A549 (cell line): ENCODE measurements around the gene SATB2. TPM values are rescaled to one million over a fixed set of nuclear protein-coding genes. Genes with fewer than 3 reads are reported as not detected.
A peak's percentile ranks its signal among the peaks of the same experiment; 100 is the strongest.

Source experiments
- ATAC-seq, 2 experiments: fragments of 200-7000 bp in 1 of 2; fragments of >200 bp in 1 of 2; cut with Nextera tagmentation in 1 of 2; cut with Tn5 transposase in 1 of 2; 3 replicates each; pipeline versions ENCODE4 v1.8.0 to v1.9.1; 2018 to 2020; ENCODE audit warnings: mild to moderate bottlenecking in 1 of 2, moderate library complexity in 1 of 2
- CTCF ChIA-PET: fragments of 300-600 bp; sonication (Branson Sonifier 250); formaldehyde crosslinking; extraction: SDS; loops from one replicate; lab custom pipeline; 2021; ENCODE audit warnings: antibody characterized with exemption, inconsistent platforms; lab: Yijun Ruan, JAX
- POLR2A ChIA-PET: fragments of 350-600 bp; formaldehyde crosslinking; extraction: SDS; loops from one replicate; lab custom pipeline; 2021; ENCODE audit warnings: antibody characterized with exemption, inconsistent platforms; lab: Yijun Ruan, JAX
- DNase-seq, 2 experiments: peaks; one replicate each; pipeline versions ENCODE4 v3.0.0 to v3.0.0-alpha.2; 2011 to 2016; ENCODE audit warnings: low read depth in 1 of 2, low spot score in 1 of 2
- FAIRE-seq: peaks from 2 replicates; lab custom pipeline; 2011; peaks lifted over from hg19 to GRCh38; lab: Jason Lieb, UNC
- H3K27ac ChIP-seq, 2 experiments: fragments of >200 bp; sonication (Bioruptor Twin); formaldehyde crosslinking; 3 replicates each; pipeline ENCODE4 v1.5.1; 2016 to 2017
- H3K4me1 ChIP-seq: fragments of >200 bp; sonication (Bioruptor Twin); formaldehyde crosslinking; 3 replicates; pipeline ENCODE4 v1.6.1; 2016
- H3K4me2 ChIP-seq: fragments of >200 bp; sonication (Bioruptor Twin); formaldehyde crosslinking; 3 replicates; pipeline ENCODE4 v1.6.1; 2016
- H3K4me3 ChIP-seq: fragments of >200 bp; sonication (Bioruptor Twin); formaldehyde crosslinking; 3 replicates; pipeline ENCODE4 v1.5.1; 2016
- H3K9me3 ChIP-seq: fragments of >200 bp; sonication (Bioruptor Twin); formaldehyde crosslinking; 3 replicates; pipeline ENCODE4 v1.6.1; 2016
- ATOH8 ChIP-seq: fragments of 250-450 bp; sonication (Bioruptor Pico); IDR thresholded peaks from 2 replicates; pipeline ENCODE4 v1.5.0; 2020; ENCODE audit warnings: low read depth, mild to moderate bottlenecking, moderate library complexity
- BHLHE40 ChIP-seq: IDR thresholded peaks from 2 replicates; pipeline ENCODE4 v1.6.1; 2012; ENCODE audit warnings: low read depth, low read length, inconsistent platforms
- CBX2 ChIP-seq: fragments of 200-600 bp; sonication (generic); IDR thresholded peaks from 2 replicates; pipeline ENCODE4 v1.6.1; 2016; ENCODE audit warnings: low read depth, mild to moderate bottlenecking, borderline replicate concordance
- CEBPB ChIP-seq, 2 experiments: fragments of >200 bp in 1 of 2; sonication (Bioruptor Twin) in 1 of 2; formaldehyde crosslinking in 1 of 2; IDR thresholded peaks; 2 replicates each; pipeline ENCODE4 v1.6.1; 2012 to 2016
- E2F6 ChIP-seq: IDR thresholded peaks from 2 replicates; pipeline ENCODE4 v1.6.1; 2012; ENCODE audit warnings: low read depth, borderline replicate concordance
- EHF ChIP-seq: fragments of 250-450 bp; sonication (Bioruptor Pico); IDR thresholded peaks from 2 replicates; pipeline ENCODE4 v1.5.0; 2020; ENCODE audit warnings: mild to moderate bottlenecking
- ELK1 ChIP-seq: fragments of 150-350 bp; IDR thresholded peaks from 2 replicates; pipeline ENCODE4 v1.6.1; 2014; ENCODE audit warnings: low read depth, mild to moderate bottlenecking, low read length
- EP300 ChIP-seq, 2 experiments: fragments of >200 bp; sonication (Bioruptor Twin); formaldehyde crosslinking; IDR thresholded peaks; 2 replicates in 1 of 2; 3 replicates in 1 of 2; pipeline ENCODE4 v1.6.1; 2016 to 2017
- ESRRA ChIP-seq: fragments of 150-350 bp; IDR thresholded peaks from 2 replicates; pipeline ENCODE4 v1.6.1; 2014; ENCODE audit warnings: mild to moderate bottlenecking, low read length, borderline replicate concordance
- HES2 ChIP-seq: fragments of >200 bp; sonication (Bioruptor Twin); formaldehyde crosslinking; IDR thresholded peaks from 2 replicates; pipeline ENCODE4 v1.6.1; 2016
- HOXB5 ChIP-seq: fragments of 250-450 bp; sonication (Bioruptor Pico); IDR thresholded peaks from 2 replicates; pipeline ENCODE4 v1.5.0; 2020; ENCODE audit warnings: mild to moderate bottlenecking, moderate library complexity
- JUNB ChIP-seq: fragments of >200 bp; sonication (Bioruptor Twin); formaldehyde crosslinking; IDR thresholded peaks from 2 replicates; pipeline ENCODE4 v1.6.1; 2016
- KDM5A ChIP-seq: fragments of 200-600 bp; sonication (generic); IDR thresholded peaks from 2 replicates; pipeline ENCODE4 v1.6.1; 2016; ENCODE audit warnings: antibody characterized with exemption, mild to moderate bottlenecking
- MAFK ChIP-seq: fragments of 450-650 bp; IDR thresholded peaks from 2 replicates; pipeline ENCODE4 v1.6.1; 2014; ENCODE audit not compliant: partially characterized antibody
- MAZ ChIP-seq: fragments of 150-350 bp; IDR thresholded peaks from 2 replicates; pipeline ENCODE4 v1.6.1; 2014; ENCODE audit warnings: antibody characterized with exemption, low read depth, low read length, borderline replicate concordance
- NFE2L2 ChIP-seq: fragments of 150-350 bp; conservative IDR thresholded peaks from 2 replicates; pipeline ENCODE4 v1.6.1; 2014; ENCODE audit warnings: low read length
- NPAS2 ChIP-seq: fragments of 250-450 bp; sonication (Bioruptor Pico); IDR thresholded peaks from 2 replicates; pipeline ENCODE4 v1.8.0; 2022; ENCODE audit warnings: mild to moderate bottlenecking, moderate library complexity, borderline replicate concordance
- NR3C1 ChIP-seq: fragments of >200 bp; sonication (Bioruptor Twin); formaldehyde crosslinking; IDR thresholded peaks from 3 replicates; pipeline ENCODE4 v1.6.1; 2017
- PHF8 ChIP-seq: fragments of 200-600 bp; sonication (generic); IDR thresholded peaks from 2 replicates; pipeline ENCODE4 v1.6.1; 2016; ENCODE audit warnings: low read depth, mild to moderate bottlenecking, antibody characterized with exemption, moderate library complexity, borderline replicate concordance
- POLR2A ChIP-seq: IDR thresholded peaks from 2 replicates; pipeline ENCODE4 v1.6.1; 2012; ENCODE audit warnings: mild to moderate bottlenecking, low read length
- SREBF2 ChIP-seq: fragments of 450-650 bp; IDR thresholded peaks from 2 replicates; pipeline ENCODE4 v1.6.1; 2014; ENCODE audit warnings: mild to moderate bottlenecking, moderate library complexity
- TP53 ChIP-seq: fragments of 250-450 bp; sonication (Bioruptor Pico); IDR thresholded peaks from 2 replicates; pipeline ENCODE4 v1.5.0; 2021; ENCODE audit warnings: mild to moderate bottlenecking, moderate library complexity
- USF2 ChIP-seq: fragments of 450-650 bp; IDR thresholded peaks from 2 replicates; pipeline ENCODE4 v1.6.1; 2014; ENCODE audit warnings: antibody characterized with exemption
- ZC3H11A ChIP-seq: fragments of 450-650 bp; IDR thresholded peaks from 2 replicates; pipeline ENCODE4 v1.6.1; 2014; ENCODE audit warnings: antibody characterized with exemption, mild to moderate bottlenecking
- ZSCAN20 ChIP-seq: fragments of 250-450 bp; sonication (Bioruptor Pico); IDR thresholded peaks from 2 replicates; pipeline ENCODE4 v1.8.0; 2022; ENCODE audit warnings: mild to moderate bottlenecking, moderate library complexity
- WGBS: methylation state at CpG from one replicate; pipeline ENCODE4 v1.1.6; 2017; ENCODE audit errors: missing lambda C conversion rate; 5-methylcytosine and 5-hydroxymethylcytosine counted together
- polyA plus RNA-seq, 4 experiments: library from polyadenylated mRNA; depleted of rRNA in 3 of 4; stranded (reverse); fragments of >200 nt; fragmentation: RNase III in 1 of 4; extraction: RNeasy Plus Mini Kit Qiagen cat#74134 plus additional on column Dnase treatment in 1 of 4; gene quantifications; 2 replicates in 3 of 4; 3 replicates in 1 of 4; pipeline ENCODE4 v1.2.3, GENCODE V29; 2011 to 2017

SATB2 gene
- polyA plus RNA-seq, 2 of the 4 experiments (the other 2 are of a cell fraction): 1.9 to 3.4 TPM

GRCh38 chr2:199306116-199306515 lies 151.6 kb downstream of the SATB2 start:
- no peak for ATAC-seq
- TF ChIP-seq MAFK (peak; percentile 45), BHLHE40 (no peak)
- Histone ChIP-seq H3K4me3 (no peak overlapping the region), H3K4me2 (no peak overlapping the region), H3K9me3 (no peaks in the 10 kb centered on the region), H3K27ac (no peak overlapping the region), H3K4me1 (no peaks in the 10 kb centered on the region)
- ChIA-PET CTCF (no interaction called here), POLR2A (no interaction called here)
- FAIRE-seq: no peak
- WGBS: 74% methylated on average over 3 of the region's 3 CpGs
- DNase-seq: no peak

GRCh38 chr2:199303728-199304177 lies 154.0 kb downstream of the SATB2 start:
- no peak for DNase-seq
- no peak overlapping the region for H3K4me2 ChIP-seq
- ChIA-PET CTCF (no interaction called here), POLR2A (no interaction called here)
- WGBS: 88% methylated on average over 6 of the region's 6 CpGs
- FAIRE-seq: no peak
- no peaks in the 10 kb centered on the region for H3K9me3 ChIP-seq
- no peak for TF ChIP-seq NR3C1
- no peak for TF ChIP-seq USF2
- TF ChIP-seq HOXB5 (CRISPR knock-in tag): no peak
- no peak for TF ChIP-seq CBX2
- TF ChIP-seq TP53 (CRISPR knock-in tag): no peak
- no peak for TF ChIP-seq ZC3H11A
- no peak for TF ChIP-seq E2F6
- no peak for TF ChIP-seq POLR2A
- no peaks in the 10 kb centered on the region for H3K4me1 ChIP-seq
- ATAC-seq: no peak
- H3K27ac ChIP-seq: no peak overlapping the region
- H3K4me3 ChIP-seq: no peak overlapping the region

- POLR2A ChIA-PET: no interaction called here
- Histone ChIP-seq H3K4me3 (no peak overlapping the region), H3K9me3 (no peaks in the 10 kb centered on the region), H3K4me2 (no peak overlapping the region), H3K27ac (no peak overlapping the region), H3K4me1 (no peaks in the 10 kb centered on the region)
- WGBS: 90% methylated on average over 4 of the region's 4 CpGs
- no peak for DNase-seq
- TF ChIP-seq POLR2A (no peak), E2F6 (no peak), BHLHE40 (no peak), EHF (CRISPR knock-in tag) (no peak), CEBPB (IDR thresholded peaks at IDR 0.05) (no peak), JUNB (no peak), NPAS2 (CRISPR knock-in tag) (no peak), ZSCAN20 (CRISPR knock-in tag) (no peak), HOXB5 (CRISPR knock-in tag) (no peak), ELK1 (no peak), ESRRA (no peak), MAFK (no peak), SREBF2 (no peak), MAZ (no peak), NFE2L2 (no peak), KDM5A (no peak), EP300 (IDR thresholded peaks at IDR 0.05) (no peak), PHF8 (no peak), HES2 (no peak), ATOH8 (CRISPR knock-in tag) (no peak)
- ATAC-seq: no peak
- CTCF ChIA-PET: interaction anchor here (1.2 kb wide), 1 partner anchor 179 kb away, joined by 3 read pairs; no protein-coding TSS in a partner anchor
- no peak for FAIRE-seq
Measured at GRCh38 chr2:199302851-199303250, 154.9 kb downstream of the SATB2 start.
